Calu3 (cell line): Measurements from ENCODE around the gene NPHP3. TPM values are rescaled to one million over a fixed set of nuclear protein-coding genes. Genes with fewer than 3 reads are reported as not detected.

Experiments
- BruUV-seq: library from RNA; stranded (reverse); fragments of 400-500 nt; replicated peaks from 2 replicates; lab custom pipeline; 2021; lab: Mats Ljungman, UMichigan
- CTCF ChIA-PET: fragments of 300-600 bp; sonication (Branson Sonifier 250); formaldehyde crosslinking; loops from one replicate; lab custom pipeline; 2022; ENCODE audit warnings: antibody characterized with exemption; lab: Charles Lee
- DNase-seq: peaks from one replicate; pipeline ENCODE4 v3.0.0; 2022
- H3K27ac Mint-ChIP-seq: one replicate; pipeline ENCODE4 v1.8.0; 2022; ENCODE audit warnings: mixed read lengths; ENCODE audit not compliant: unreplicated experiment
- H3K27me3 Mint-ChIP-seq: one replicate; pipeline ENCODE4 v1.8.0; 2022; ENCODE audit warnings: mixed read lengths; ENCODE audit not compliant: unreplicated experiment
- H3K36me3 Mint-ChIP-seq: one replicate; pipeline ENCODE4 v1.8.0; 2022; ENCODE audit warnings: mild to moderate bottlenecking, moderate library complexity, mixed read lengths; ENCODE audit not compliant: insufficient read depth, unreplicated experiment
- H3K4me1 Mint-ChIP-seq: one replicate; pipeline ENCODE4 v1.8.0; 2022; ENCODE audit warnings: mild to moderate bottlenecking, low read depth, mixed read lengths; ENCODE audit not compliant: unreplicated experiment
- H3K4me3 Mint-ChIP-seq: one replicate; pipeline ENCODE4 v1.8.0; 2022; ENCODE audit warnings: mild to moderate bottlenecking, low read depth, moderate library complexity, mixed read lengths; ENCODE audit not compliant: unreplicated experiment
- H3K9me3 Mint-ChIP-seq: one replicate; pipeline ENCODE4 v1.8.0; 2022; ENCODE audit warnings: low read depth, mixed read lengths; ENCODE audit not compliant: unreplicated experiment
- CTCF ChIP-seq: fragments of 200-600 bp; IDR thresholded peaks from one replicate; pipeline ENCODE4 v1.8.0; 2022; ENCODE audit warnings: antibody characterized with exemption; ENCODE audit not compliant: unreplicated experiment
- intact Hi-C: fragments of 100-400 bp; cut with micrococcal nuclease; formaldehyde crosslinking; loops from one replicate; pipeline ENCODE4 v1.10.0; 2022; ENCODE audit not compliant: unreplicated experiment
- total RNA-seq: library from RNA; stranded (reverse); gene quantifications from 2 replicates; pipeline ENCODE4 v1.2.3, GENCODE V29; 2022

NPHP3 gene
- total RNA-seq, 1 experiment from 2014 or later, result 40.3 TPM

- Mint-ChIP-seq H3K4me3 (no peak overlapping the region), H3K27me3 (peaks cover 42% of the 10 kb centered on the region), H3K4me1 (peaks cover 14% of the 10 kb centered on the region), H3K36me3 (peaks cover 22% of the 10 kb centered on the region), H3K9me3 (no peaks in the 10 kb centered on the region), H3K27ac (no peak overlapping the region)
- BruUV-seq, result no TSS peak
- intact Hi-C loops, result loop anchor here (2.0 to 5.0 kb wide), 2 partner anchors 314 to 411 kb away; no protein-coding TSS in a partner anchor
- DNase-seq, result no peak
- CTCF ChIA-PET, result interaction anchor here (0.5 to 1.4 kb wide), 6 partner anchors 20 to 1049 kb away, joined by 3 to 5 read pairs (median 3); no protein-coding TSS in a partner anchor
- TF ChIP-seq CTCF, result peak; percentile 74
Measured at GRCh38 chr3:132726341-132726823, 4.2 kb upstream of the NPHP3 start.

GRCh38 chr3:132723024-132723950 lies 1.1 kb upstream of the NPHP3 start:
- Mint-ChIP-seq H3K4me3 (peak overlapping the region; percentile 84), H3K4me1 (peaks cover 30% of the 10 kb centered on the region), H3K27me3 (peaks cover 14% of the 10 kb centered on the region), H3K27ac (no peak overlapping the region), H3K36me3 (peaks cover 37% of the 10 kb centered on the region), H3K9me3 (no peaks in the 10 kb centered on the region)
- BruUV-seq, result no TSS peak
- intact Hi-C loops, result loop anchor here (5.0 kb wide), 1 partner anchor 849 kb away; the partner anchor contains the start of gene CDV3
- DNase-seq, result no peak
- CTCF ChIA-PET, result interaction anchor here (0.6 to 1.6 kb wide), 2 partner anchors 8 to 1223 kb away, joined by 7 read pairs; no protein-coding TSS in a partner anchor
- no peak for TF ChIP-seq CTCF

GRCh38 chr3:132721479-132722164 lies 587 bp downstream of the NPHP3 start:
- H3K4me1 Mint-ChIP-seq, result peaks cover 30% of the 10 kb centered on the region
- H3K36me3 Mint-ChIP-seq, result peaks cover 37% of the 10 kb centered on the region
- H3K27me3 Mint-ChIP-seq, result peaks cover 2% of the 10 kb centered on the region
- CTCF ChIA-PET, result interaction anchor here (0.6 to 1.1 kb wide), 2 partner anchors 12 to 59 kb away, joined by 3 read pairs; no protein-coding TSS in a partner anchor
- intact Hi-C loops, result loop anchor here (5.0 kb wide), 1 partner anchor 851 kb away; the partner anchor contains the start of gene CDV3
- peak; percentile 85 for DNase-seq
- H3K4me3 Mint-ChIP-seq, result peak overlapping the region; percentile 84
- no peaks in the 10 kb centered on the region for H3K9me3 Mint-ChIP-seq
- BruUV-seq, result TSS peak; percentile 46
- peak; percentile 48 for TF ChIP-seq CTCF
- H3K27ac Mint-ChIP-seq, result peak overlapping the region; percentile 84

GRCh38 chr3:132720228-132720627 lies 2.0 kb downstream of the NPHP3 start:
- CTCF ChIA-PET, result no interaction called here
- no peak for DNase-seq
- Mint-ChIP-seq H3K4me1 (peaks cover 30% of the 10 kb centered on the region), H3K27me3 (no peaks in the 10 kb centered on the region), H3K9me3 (no peaks in the 10 kb centered on the region), H3K4me3 (peak overlapping the region; percentile 84), H3K27ac (no peak overlapping the region), H3K36me3 (peaks cover 37% of the 10 kb centered on the region)
- no peak for TF ChIP-seq CTCF
- intact Hi-C loops, result loop anchor here (5.0 kb wide), 1 partner anchor 852 kb away; the partner anchor contains the start of gene CDV3
- BruUV-seq, result no TSS peak
